GM12801 (cell line): ENCODE data around the gene ACTG1.

Experiments used
- TF ChIP-seq, protein P1 (sequence below): IDR thresholded peaks from one replicate; pipeline ENCODE4 v1.5.1; 2011; ENCODE audit warnings: control low read depth; ENCODE audit not compliant: insufficient read length; ENCODE audit errors: extremely low read depth

The ACTG1 gene

DNA sequence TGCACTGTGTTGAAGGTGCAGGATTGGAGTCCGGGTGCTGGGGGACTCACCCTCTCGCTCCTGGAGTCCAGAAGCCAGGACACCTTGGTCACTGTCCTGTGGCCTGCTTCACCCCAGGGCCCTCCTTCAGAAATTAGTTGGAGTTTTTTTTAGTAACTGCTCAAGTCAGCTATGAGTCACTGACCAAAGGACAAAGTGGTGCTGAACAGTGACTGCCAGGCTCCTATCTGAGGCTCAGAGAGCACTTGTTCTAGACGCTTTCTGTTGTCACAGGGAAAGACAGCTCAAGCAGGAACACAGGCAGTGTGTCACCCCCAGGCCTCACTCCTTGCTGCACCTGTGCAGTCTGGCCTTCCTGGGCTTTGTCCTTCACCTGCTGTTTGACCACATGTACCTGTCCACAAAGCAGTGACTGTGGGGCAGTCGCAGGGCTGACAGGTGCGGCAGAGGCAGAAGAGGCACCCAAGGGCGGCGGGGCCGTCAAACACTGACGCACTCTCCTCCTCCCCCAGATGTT is 43.6 kb upstream of the ACTG1 start:
- TF ChIP-seq, protein P1, sequence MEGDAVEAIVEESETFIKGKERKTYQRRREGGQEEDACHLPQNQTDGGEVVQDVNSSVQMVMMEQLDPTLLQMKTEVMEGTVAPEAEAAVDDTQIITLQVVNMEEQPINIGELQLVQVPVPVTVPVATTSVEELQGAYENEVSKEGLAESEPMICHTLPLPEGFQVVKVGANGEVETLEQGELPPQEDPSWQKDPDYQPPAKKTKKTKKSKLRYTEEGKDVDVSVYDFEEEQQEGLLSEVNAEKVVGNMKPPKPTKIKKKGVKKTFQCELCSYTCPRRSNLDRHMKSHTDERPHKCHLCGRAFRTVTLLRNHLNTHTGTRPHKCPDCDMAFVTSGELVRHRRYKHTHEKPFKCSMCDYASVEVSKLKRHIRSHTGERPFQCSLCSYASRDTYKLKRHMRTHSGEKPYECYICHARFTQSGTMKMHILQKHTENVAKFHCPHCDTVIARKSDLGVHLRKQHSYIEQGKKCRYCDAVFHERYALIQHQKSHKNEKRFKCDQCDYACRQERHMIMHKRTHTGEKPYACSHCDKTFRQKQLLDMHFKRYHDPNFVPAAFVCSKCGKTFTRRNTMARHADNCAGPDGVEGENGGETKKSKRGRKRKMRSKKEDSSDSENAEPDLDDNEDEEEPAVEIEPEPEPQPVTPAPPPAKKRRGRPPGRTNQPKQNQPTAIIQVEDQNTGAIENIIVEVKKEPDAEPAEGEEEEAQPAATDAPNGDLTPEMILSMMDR: no peak

DNA sequence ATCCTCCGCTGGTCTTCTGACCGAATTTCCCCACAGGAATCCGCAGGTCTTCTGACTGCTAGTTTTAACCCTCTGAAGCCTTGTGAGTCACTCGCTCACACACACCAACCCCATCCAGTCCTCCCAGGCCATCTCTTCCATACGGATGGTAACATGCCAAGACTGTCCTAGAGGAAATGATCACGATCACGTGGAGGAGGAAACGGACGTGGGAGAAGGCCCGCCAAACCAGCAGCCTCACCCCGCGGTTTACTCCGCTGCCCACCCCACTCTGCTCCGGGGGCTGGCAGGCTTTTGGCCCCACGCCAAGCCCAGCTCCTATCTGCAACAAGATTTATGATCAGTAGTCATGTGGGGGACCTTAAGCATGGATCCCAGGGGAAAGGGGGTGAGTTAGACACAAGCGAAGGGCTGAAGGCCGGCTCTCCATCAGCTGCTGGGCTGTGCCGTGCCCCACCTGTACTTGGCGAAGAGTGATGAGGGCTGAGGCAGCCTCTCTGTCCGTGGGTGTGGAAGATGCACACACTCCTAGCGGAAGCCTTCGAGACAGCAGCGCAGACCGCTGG is 41.1 kb upstream of the ACTG1 start:
- TF ChIP-seq, protein P1: no peak

DNA sequence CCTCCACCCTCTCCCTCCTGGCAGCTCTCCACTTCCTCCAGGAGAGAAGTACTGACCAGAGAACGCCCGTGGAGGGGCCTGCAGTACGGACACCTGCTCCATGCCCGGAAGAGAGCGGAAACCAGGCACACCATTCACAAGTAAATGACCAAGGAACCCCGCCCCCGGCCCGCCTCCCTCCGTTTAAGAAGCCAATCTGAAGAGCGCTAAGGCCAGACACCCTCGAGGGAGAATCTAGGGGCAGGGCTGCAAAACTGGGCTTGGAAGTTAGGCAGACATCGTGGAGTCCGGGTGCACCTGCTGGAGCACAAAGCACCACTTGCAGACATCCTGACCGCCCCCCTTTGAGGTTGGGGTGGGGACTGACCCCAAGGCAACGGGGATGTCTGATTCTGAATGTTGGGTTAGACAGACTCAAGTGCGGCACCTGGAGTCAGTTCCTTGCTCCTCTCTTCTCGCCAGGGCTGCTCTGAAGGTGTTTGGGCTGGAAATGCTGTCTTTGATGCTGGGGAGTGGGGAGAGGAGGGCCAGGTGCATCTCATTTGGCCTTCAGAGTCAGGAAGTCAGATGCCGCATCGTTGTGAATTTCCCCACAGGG is 40.5 kb upstream of the ACTG1 start:
- TF ChIP-seq, protein P1: no peak

DNA sequence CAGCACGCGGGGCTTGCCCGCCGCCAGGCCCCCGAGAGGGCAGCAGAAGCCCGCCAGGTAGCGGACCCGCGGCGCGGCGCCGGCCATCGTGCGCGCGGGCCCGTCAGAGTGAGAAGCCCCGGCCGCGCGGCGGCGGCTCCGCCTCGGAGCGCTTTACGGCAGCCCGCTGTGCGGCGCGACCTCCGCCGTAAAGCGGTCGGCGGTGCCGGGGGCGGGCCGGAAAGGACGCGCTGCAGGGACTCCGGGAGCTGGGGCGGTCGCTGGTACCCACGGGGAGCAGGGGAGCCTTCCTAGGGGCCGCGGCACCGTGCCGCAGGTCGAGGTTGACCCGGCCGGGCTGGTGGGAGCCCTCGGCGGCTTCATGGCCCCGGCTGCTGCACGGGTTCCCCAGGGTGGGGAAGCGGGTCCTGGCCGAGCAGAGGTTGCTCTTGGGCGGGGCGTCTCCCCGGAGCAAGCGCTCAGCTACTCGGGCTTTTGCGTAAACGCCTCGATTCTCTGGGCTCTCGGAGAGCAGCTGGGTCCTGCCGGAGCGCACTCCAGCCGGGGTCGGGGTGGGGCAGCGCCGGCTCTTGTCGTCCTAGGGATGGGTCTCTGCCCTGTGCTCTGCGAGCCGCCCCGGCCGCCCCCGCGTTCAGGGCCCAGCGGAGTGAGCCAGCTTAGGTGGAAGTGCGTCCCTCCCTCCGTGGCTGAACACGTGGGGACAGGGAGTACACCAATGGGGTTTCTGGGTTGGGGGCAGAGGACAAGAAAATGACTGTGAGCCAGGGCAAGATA is 39.8 kb upstream of the ACTG1 start, which contains the start of gene FAAP100:
FAAP100 (minus strand) TSS at position 110 of the 774 bp plus-strand sequence; CDS start at position 87, 23 bp downstream.
- TF ChIP-seq, protein P1: no peak

DNA sequence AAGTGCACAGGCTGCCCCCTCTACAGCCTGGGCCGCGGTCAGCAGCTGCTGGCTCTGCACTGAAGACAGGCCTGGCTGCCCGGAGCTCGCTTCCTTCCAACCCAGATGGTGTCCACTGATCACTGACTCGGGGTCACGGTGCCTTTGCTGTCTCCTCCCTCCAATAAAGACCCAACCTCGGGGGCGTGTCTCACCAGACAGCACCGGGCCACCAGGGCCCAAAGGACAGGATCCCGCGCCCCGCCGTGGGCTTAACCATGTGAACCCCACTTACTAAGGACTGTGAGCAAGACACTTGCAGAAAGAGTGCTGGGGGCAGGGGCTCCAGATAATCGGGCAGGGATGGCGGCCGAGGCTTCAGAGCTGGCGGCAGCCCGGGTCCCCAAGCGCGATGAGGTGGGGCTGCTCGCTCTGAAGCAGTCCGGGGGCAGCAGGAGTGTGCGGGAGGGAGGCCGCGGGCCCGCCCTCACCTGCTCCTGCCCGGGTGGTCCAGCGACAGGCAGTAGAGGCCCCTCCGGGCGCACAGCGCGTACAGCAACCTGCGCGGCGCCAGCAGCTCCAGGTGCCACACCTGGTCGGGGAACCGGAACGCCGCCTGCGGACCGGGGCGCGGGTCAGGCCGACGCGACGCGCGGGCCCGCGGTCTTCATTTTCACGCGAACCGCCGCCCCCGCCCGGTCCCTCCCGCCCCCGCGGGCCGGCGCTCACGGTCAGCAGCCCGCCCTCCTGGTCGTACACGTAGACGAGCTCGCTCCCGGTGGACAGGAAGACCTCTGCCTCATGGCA is 39.1 kb upstream of the ACTG1 start:
- TF ChIP-seq, protein P1: no peak

DNA sequence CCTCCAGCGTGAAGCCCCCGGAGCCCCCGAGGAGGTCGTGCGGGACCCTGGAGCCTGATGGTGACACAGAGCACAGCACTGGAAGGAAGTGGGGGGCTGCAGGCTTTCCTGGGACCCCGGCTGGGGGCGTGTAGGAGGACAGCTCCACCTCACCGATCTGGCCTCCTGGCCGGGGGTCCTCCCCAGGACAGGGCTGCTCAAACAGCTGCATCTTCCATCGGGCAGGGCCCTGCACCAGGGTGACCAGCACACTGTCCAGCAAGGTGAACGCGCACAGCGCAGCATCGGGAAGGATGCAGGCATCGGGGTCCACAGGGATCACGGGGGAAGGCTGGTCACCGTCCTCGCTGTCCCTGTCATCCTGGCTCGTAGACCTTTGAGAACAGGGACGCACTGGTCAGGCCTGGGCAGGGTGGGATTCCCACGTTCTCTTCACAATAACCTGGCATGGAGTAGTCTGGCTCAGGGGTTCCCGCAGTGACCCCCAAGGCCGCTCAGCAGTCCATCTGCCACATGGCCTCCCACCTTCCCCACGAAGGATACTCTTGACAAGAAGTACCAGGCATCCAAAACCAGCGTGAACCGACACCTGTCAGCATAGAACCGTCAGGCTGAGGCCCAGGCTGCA is 38.3 kb upstream of the ACTG1 start:
- TF ChIP-seq, protein P1: no peak
